Mesenchymal stem cell (in vitro differentiated cells and primary cell): ENCODE results near the gene ADAMTS17.

Experiments used
- DNase-seq: peaks from one replicate; pipeline ENCODE4 v3.0.0-alpha.2; 2013
- H2AFZ ChIP-seq: one replicate; pipeline ENCODE4 v1.6.1; 2013; ENCODE audit warnings: low read depth, mild to moderate bottlenecking, control low read depth, inconsistent platforms, low read length, moderate library complexity
- H2AK5ac ChIP-seq: 2 replicates; pipeline ENCODE4 v1.6.1; 2013; ENCODE audit warnings: low read length, moderate library complexity, mild to moderate bottlenecking, inconsistent platforms; ENCODE audit not compliant: severe bottlenecking
- H2BK120ac ChIP-seq: one replicate; pipeline ENCODE4 v1.6.1; 2013; ENCODE audit warnings: low read depth, mild to moderate bottlenecking, inconsistent platforms, low read length, moderate library complexity
- H2BK12ac ChIP-seq, 2 experiments: one replicate each; pipeline ENCODE4 v1.6.1; 2013; ENCODE audit warnings: inconsistent platforms in 2 of 2, low read length in 2 of 2, mild to moderate bottlenecking in 2 of 2, moderate library complexity in 2 of 2, control low read depth in 1 of 2
- H2BK15ac ChIP-seq: one replicate; pipeline ENCODE4 v1.6.1; 2013; ENCODE audit warnings: mild to moderate bottlenecking, low read depth, inconsistent platforms; ENCODE audit not compliant: poor library complexity, severe bottlenecking
- H2BK5ac ChIP-seq: 2 replicates; pipeline ENCODE4 v1.6.1; 2013; ENCODE audit warnings: low read depth, mild to moderate bottlenecking, low read length, control low read depth, inconsistent platforms; ENCODE audit not compliant: poor library complexity, severe bottlenecking
- H3K14ac ChIP-seq, 2 experiments: one replicate each; pipeline ENCODE4 v1.6.1; 2013; ENCODE audit warnings: inconsistent platforms in 2 of 2, low read length in 2 of 2, control low read depth in 1 of 2, mild to moderate bottlenecking in 1 of 2, moderate library complexity in 1 of 2
- H3K18ac ChIP-seq, 2 experiments: one replicate each; pipeline ENCODE4 v1.6.1; 2013; ENCODE audit warnings: inconsistent platforms in 2 of 2, low read length in 2 of 2, control low read depth in 1 of 2, low read depth in 1 of 2, mild to moderate bottlenecking in 1 of 2
- H3K23ac ChIP-seq, 2 experiments: one replicate each; pipeline ENCODE4 v1.6.1; 2013; ENCODE audit warnings: inconsistent platforms in 2 of 2, low read length in 2 of 2, mild to moderate bottlenecking in 2 of 2, moderate library complexity in 2 of 2, control low read depth in 1 of 2
- H3K27ac ChIP-seq: 2 replicates; pipeline ENCODE4 v1.5.1; 2013; ENCODE audit warnings: mild to moderate bottlenecking, moderate library complexity, low read length, control low read depth, inconsistent platforms; ENCODE audit not compliant: poor library complexity, severe bottlenecking
- H3K27me3 ChIP-seq, 2 experiments: 2 replicates each; pipeline versions ENCODE4 v1.6.1 to v1.7.0; 2013; ENCODE audit warnings: low read length in 2 of 2, mild to moderate bottlenecking in 2 of 2, moderate library complexity in 2 of 2, control low read depth in 1 of 2, inconsistent platforms in 1 of 2; ENCODE audit not compliant: control insufficient read depth in 1 of 2, insufficient read depth in 1 of 2
- H3K36me3 ChIP-seq, 2 experiments: 2 replicates each; pipeline versions ENCODE4 v1.6.1 to v1.7.0; 2013; ENCODE audit warnings: low read length in 2 of 2, control low read depth in 1 of 2, inconsistent platforms in 1 of 2, low read depth in 1 of 2, mild to moderate bottlenecking in 1 of 2; ENCODE audit not compliant: insufficient read depth in 2 of 2, control insufficient read depth in 1 of 2
- H3K4ac ChIP-seq, 2 experiments: one replicate each; pipeline ENCODE4 v1.6.1; 2013; ENCODE audit warnings: inconsistent platforms in 2 of 2, low read length in 2 of 2, mild to moderate bottlenecking in 2 of 2, moderate library complexity in 2 of 2, control low read depth in 1 of 2, low read depth in 1 of 2
- H3K4me1 ChIP-seq: 2 replicates; pipeline ENCODE4 v1.6.1; 2013; ENCODE audit warnings: low read depth, low read length, control low read depth; ENCODE audit not compliant: control insufficient read depth, insufficient read depth
- H3K4me2 ChIP-seq: 2 replicates; pipeline ENCODE4 v1.6.1; 2013; ENCODE audit warnings: low read length, mild to moderate bottlenecking, inconsistent platforms; ENCODE audit not compliant: poor library complexity, severe bottlenecking
- H3K4me3 ChIP-seq, 2 experiments: 2 replicates each; pipeline versions ENCODE4 v1.5.1 to v1.7.0; 2013; ENCODE audit warnings: low read length in 2 of 2, mild to moderate bottlenecking in 2 of 2, control low read depth in 1 of 2, low read depth in 1 of 2; ENCODE audit not compliant: insufficient read depth in 1 of 2
- H3K79me1 ChIP-seq: replicated peaks from 2 replicates; pipeline ENCODE4 v1.6.1; 2013; ENCODE audit warnings: mild to moderate bottlenecking, control low read depth, low read length, inconsistent platforms; ENCODE audit not compliant: poor library complexity, severe bottlenecking
- H3K9ac ChIP-seq: 2 replicates; pipeline ENCODE4 v1.7.0; 2013; ENCODE audit warnings: mild to moderate bottlenecking, low read length, moderate library complexity
- H3K9me3 ChIP-seq: 2 replicates; pipeline ENCODE4 v1.7.0; 2013; ENCODE audit warnings: mild to moderate bottlenecking, low read length; ENCODE audit not compliant: control insufficient read depth
- H4K8ac ChIP-seq: one replicate; pipeline ENCODE4 v1.6.1; 2013; ENCODE audit warnings: inconsistent platforms, mild to moderate bottlenecking, low read length, moderate library complexity
- H4K91ac ChIP-seq: one replicate; pipeline ENCODE4 v1.6.1; 2013; ENCODE audit warnings: mild to moderate bottlenecking, low read length, inconsistent platforms
- WGBS: methylation state at CpG from one replicate; pipeline ENCODE4 v1.1.7; 2013; ENCODE audit warnings: mixed read lengths; 5-methylcytosine and 5-hydroxymethylcytosine counted together

ADAMTS17 gene

DNA sequence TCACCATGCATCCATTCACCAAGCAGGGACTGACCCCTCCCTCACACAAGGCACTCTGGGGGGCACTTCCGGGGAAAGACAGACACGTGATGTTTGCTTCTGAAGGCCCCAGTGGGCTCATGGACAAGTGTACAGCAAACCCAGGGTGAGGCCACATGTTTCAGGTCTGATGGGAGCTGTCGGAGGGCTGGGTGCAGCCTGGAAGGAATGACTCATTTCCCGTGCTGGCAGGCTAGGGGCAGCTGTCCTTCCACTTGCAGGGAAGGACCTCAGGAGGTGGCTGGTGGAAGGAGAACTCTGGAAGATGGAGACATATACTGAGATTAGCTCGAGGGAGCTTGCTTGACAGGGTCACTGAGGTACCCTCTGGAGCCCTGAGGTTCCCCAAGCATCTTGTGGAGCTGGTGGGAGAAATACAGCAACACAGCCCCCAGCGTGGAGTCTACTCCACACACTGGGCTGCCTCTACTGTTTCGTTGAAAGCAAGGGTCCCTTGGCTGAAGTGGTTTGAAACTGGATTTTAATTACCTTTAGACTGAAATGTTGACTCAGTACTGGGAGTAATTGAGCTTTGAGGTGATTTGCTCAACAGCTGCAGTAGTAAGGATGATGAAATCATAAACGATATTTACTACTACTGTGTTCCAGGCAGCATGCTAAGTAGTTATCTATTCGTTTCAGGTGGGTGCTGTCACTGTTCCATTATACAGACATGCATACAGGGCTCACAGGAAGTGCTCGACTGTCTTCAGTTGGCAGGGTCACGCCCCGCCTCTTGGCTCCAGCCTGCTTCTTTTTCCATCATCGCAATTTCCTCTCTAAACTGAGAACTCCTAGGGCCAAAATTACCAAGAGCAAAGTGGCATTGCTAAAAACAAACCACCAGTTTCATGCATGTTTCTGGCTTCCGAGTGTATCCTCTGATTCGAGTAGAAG is 230.4 kb downstream of the ADAMTS17 start:
- WGBS: 38% methylated on average over 15 of the region's 15 CpGs
- Histone ChIP-seq H3K4ac (peak overlapping the region; percentile 9 to 49), H3K23ac (no peak overlapping the region), H4K8ac (peak overlapping the region; percentile 94), H2BK120ac (peak overlapping the region; percentile 65), H3K79me1 (no peaks in the 10 kb centered on the region), H2BK12ac (peak overlapping the region; percentile 34 to 67), H3K27me3 (no peaks in the 10 kb centered on the region), H3K4me2 (no peak overlapping the region), H2AK5ac (no peak overlapping the region), H3K36me3 (no peaks in the 10 kb centered on the region), H4K91ac (peak overlapping the region; percentile 57), H3K4me3 (no peak overlapping the region), H3K9ac (no peak overlapping the region), H2AFZ (no peak overlapping the region), H3K9me3 (no peaks in the 10 kb centered on the region), H3K4me1 (peaks cover 12% of the 10 kb centered on the region), H2BK15ac (peak overlapping the region; percentile 12), H2BK5ac (no peak overlapping the region), H3K18ac (peak overlapping the region; percentile 40 to 80), H3K27ac (no peak overlapping the region), H3K14ac (no peak overlapping the region)
- DNase-seq: peak; percentile 86

DNA sequence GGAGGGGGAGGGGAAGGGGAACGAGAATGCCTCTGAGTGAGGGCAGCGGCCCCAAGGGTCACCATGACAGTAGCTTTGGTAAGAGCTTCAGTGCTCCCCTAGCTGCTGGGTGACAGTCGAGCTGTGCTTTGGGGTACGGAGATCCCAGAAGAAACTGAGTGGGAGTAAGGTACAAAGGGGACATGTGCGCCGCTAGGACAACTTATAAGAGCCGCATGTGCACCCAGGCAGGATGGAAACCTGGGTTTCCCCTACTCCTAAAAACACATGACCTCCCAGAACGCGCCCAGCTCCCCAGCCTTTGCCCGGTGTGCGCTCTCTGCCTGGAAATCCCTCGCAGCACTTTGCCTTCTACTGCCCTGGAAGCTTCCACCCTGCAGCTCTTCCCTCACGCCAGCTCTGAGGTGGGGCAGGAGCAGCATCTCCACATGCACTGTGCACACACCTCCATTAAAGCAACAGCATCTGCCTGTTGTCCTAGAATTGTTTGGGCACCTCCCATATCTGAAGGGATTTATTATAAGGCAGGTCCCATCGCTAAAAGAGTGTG is 232.2 kb downstream of the ADAMTS17 start:
- no peak overlapping the region for H2BK5ac ChIP-seq

DNA sequence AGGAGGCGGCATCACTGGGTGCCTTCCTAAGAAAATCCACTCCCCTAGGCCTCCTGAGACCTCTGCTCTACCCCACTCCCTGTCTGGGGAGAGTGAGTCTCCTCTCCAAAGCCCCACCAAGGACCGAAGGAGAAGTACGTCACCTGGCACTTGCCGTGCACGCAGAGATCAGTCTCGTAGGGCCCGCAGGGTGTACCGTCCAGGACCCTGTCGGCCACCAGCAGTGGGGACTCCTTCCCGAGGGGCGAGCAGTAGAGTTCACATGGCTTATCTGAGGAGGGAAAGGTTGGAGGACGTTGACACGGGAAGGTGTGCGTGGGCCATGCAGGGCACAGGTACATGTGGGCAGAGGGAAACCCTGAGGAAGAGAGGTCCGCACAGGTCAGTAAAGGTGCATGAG is 232.9 kb downstream of the ADAMTS17 start:
- Histone ChIP-seq H2AK5ac (no peak overlapping the region), H3K9me3 (no peaks in the 10 kb centered on the region), H3K4me1 (peaks cover 7% of the 10 kb centered on the region), H2BK120ac (no peak overlapping the region), H3K14ac (no peak overlapping the region), H3K18ac (no peak overlapping the region), H3K23ac (no peak overlapping the region), H4K8ac (no peak overlapping the region), H2BK5ac (no peak overlapping the region), H3K79me1 (no peaks in the 10 kb centered on the region), H3K4me3 (no peak overlapping the region), H3K27me3 (no peaks in the 10 kb centered on the region), H4K91ac (peak overlapping the region; percentile 14), H3K36me3 (no peaks in the 10 kb centered on the region), H3K9ac (no peak overlapping the region), H3K27ac (no peak overlapping the region), H3K4me2 (no peak overlapping the region), H3K4ac (no peak overlapping the region), H2AFZ (no peak overlapping the region), H2BK12ac (no peak overlapping the region), H2BK15ac (no peak overlapping the region)
- DNase-seq: no peak
- 99% methylated on average over 15 of the region's 15 CpGs for WGBS

More for the DNA sequence above, 232.2 kb downstream of the ADAMTS17 start:
- Histone ChIP-seq H4K91ac (peak overlapping the region; percentile 46), H3K79me1 (no peaks in the 10 kb centered on the region), H4K8ac (peak overlapping the region; percentile 20), H2AK5ac (no peak overlapping the region), H2BK12ac (no peak overlapping the region), H3K4ac (no peak overlapping the region), H3K4me1 (peaks cover 9% of the 10 kb centered on the region), H3K36me3 (no peaks in the 10 kb centered on the region), H3K23ac (no peak overlapping the region), H3K4me3 (no peak overlapping the region), H2AFZ (no peak overlapping the region), H3K4me2 (no peak overlapping the region), H3K14ac (no peak overlapping the region), H3K9ac (no peak overlapping the region), H3K18ac (no peak overlapping the region), H3K27ac (no peak overlapping the region), H2BK15ac (peak overlapping the region; percentile 54), H3K27me3 (no peaks in the 10 kb centered on the region), H2BK120ac (no peak overlapping the region), H3K9me3 (no peaks in the 10 kb centered on the region)
- no peak for DNase-seq
- 95% methylated on average over 13 of the region's 14 CpGs for WGBS

DNA sequence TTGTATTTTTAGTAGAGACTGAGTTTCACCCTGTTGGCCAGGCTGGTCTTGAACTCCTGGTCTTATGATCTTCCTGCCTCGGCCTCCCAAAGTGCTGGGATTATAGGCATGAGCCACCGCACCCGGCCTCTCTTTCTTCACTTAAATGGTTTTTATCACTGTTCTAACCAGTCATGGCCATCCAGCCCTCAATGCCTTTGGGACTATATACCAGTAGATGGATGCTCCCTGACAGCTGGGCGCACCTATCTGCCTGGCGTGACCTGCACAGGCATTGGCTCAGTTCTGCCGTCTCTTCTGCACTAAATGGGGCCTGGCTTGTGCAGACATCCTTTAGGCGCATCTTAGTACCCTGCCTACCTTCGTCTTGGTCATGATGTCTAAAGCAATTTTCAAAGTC is 233.4 kb downstream of the ADAMTS17 start:
- Histone ChIP-seq H3K27me3 (no peaks in the 10 kb centered on the region), H3K27ac (no peak overlapping the region), H4K91ac (no peak overlapping the region), H2BK120ac (no peak overlapping the region), H2AFZ (no peak overlapping the region), H2BK12ac (no peak overlapping the region), H3K4me3 (no peak overlapping the region), H2BK15ac (no peak overlapping the region), H2BK5ac (no peak overlapping the region), H3K18ac (no peak overlapping the region), H2AK5ac (no peak overlapping the region), H3K4me1 (peaks cover 7% of the 10 kb centered on the region), H3K79me1 (no peaks in the 10 kb centered on the region), H3K4me2 (no peak overlapping the region), H3K36me3 (no peaks in the 10 kb centered on the region), H3K4ac (no peak overlapping the region), H3K9me3 (no peaks in the 10 kb centered on the region), H4K8ac (no peak overlapping the region), H3K23ac (no peak overlapping the region), H3K14ac (no peak overlapping the region), H3K9ac (no peak overlapping the region)
- 91% methylated on average over 8 of the region's 8 CpGs for WGBS
- DNase-seq: no peak
